ENCODE measurements around the gene NRF1.

The NRF1 gene

GRCh38 chr7:129741743-129742213 lies 130.3 kb downstream of the NRF1 start:
- no peak for DNase-seq

GRCh38 chr7:129742256-129742655 lies 130.7 kb downstream of the NRF1 start:
- no peak for DNase-seq

GRCh38 chr7:129746857-129747529 lies 135.5 kb downstream of the NRF1 start:
- DNase-seq, result no peak

- no peak for DNase-seq
Observed at GRCh38 chr7:129748356-129749109, 137.0 kb downstream of the NRF1 start.

- no peak for DNase-seq
Observed at GRCh38 chr7:129750091-129750490, 138.6 kb downstream of the NRF1 start.

- DNase-seq, result no peak
Observed at GRCh38 chr7:129750501-129750900, 139.0 kb downstream of the NRF1 start.

- no peak for DNase-seq
Observed at GRCh38 chr7:129751916-129752315, 140.4 kb downstream of the NRF1 start.

GRCh38 chr7:129752760-129753159 lies 141.2 kb downstream of the NRF1 start:
- DNase-seq, result no peak

GRCh38 chr7:129754406-129754805 lies 142.9 kb downstream of the NRF1 start:
- no peak for DNase-seq

GRCh38 chr7:129757991-129758390 lies 146.5 kb downstream of the NRF1 start:
- DNase-seq, result no peak

- DNase-seq, result no peak
Observed at GRCh38 chr7:129762387-129762969, 151.0 kb downstream of the NRF1 start.

- no peak for DNase-seq
Observed at GRCh38 chr7:129764247-129765084, 152.9 kb downstream of the NRF1 start.

GRCh38 chr7:129765352-129765751 lies 153.8 kb downstream of the NRF1 start:
- DNase-seq, result no peak

GRCh38 chr7:129767120-129768015 lies 155.8 kb downstream of the NRF1 start:
- no peak for DNase-seq

- DNase-seq, result no peak
Observed at GRCh38 chr7:129768614-129769399, 157.3 kb downstream of the NRF1 start.

GRCh38 chr7:129769400-129769774 lies 157.9 kb downstream of the NRF1 start:
- no peak for DNase-seq

- DNase-seq, result no peak
Observed at GRCh38 chr7:129769866-129770808, 158.6 kb downstream of the NRF1 start.

GRCh38 chr7:129771201-129771927 lies 159.8 kb downstream of the NRF1 start:
- DNase-seq, result no peak

GRCh38 chr7:129771928-129772479 lies 160.5 kb downstream of the NRF1 start:
- DNase-seq, result no peak
